Measurements from ENCODE around the gene PPT1.
A peak's percentile ranks its signal among the peaks of the same experiment; 100 is the strongest.

DNA sequence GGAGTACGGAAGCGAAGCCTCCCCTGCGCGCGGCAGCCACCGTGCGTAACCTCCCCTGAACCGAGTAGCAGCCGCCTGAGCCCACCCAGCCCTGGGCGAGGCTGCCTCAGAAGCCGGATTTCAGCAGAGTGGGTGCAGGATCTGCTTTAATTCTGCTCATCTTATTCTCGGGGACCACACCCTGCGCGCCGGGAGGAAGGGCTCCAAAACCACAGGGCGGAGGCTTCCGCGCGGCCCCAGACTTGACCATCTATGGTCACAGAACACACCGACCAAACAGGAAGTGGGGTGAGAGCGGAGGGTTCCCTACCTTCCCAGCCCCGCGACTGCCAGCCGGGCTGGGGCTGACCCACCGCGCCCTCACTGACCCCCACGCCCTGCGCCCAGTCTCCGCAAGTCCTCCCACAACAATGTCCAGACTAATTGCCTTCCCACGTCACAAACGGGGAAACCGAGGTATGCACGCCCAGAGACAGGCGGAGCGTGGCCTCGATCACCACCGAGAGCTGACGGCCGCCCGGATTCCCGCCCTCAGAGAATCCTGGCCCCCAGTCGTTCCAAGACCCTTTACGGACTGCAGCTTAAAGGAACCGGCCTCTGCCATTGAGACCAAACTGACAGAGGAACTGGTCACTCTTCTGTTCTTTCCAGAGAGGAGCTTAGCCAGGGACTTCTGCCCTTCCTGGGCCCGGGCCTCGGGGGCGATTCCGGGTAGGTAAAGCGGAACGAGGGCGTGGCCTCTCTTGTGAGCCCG, 57.1 kb downstream of the PPT1 start:
- TF ChIP-seq POLR2A (IDR thresholded peaks at IDR 0.05) (peak in 2 of 4 donors; percentile 74 to 91), POLR2AphosphoS5 (IDR thresholded peaks at IDR 0.05) (peak; percentile 3 to 96 (median 18))
- TF ChIP-seq, protein P1, sequence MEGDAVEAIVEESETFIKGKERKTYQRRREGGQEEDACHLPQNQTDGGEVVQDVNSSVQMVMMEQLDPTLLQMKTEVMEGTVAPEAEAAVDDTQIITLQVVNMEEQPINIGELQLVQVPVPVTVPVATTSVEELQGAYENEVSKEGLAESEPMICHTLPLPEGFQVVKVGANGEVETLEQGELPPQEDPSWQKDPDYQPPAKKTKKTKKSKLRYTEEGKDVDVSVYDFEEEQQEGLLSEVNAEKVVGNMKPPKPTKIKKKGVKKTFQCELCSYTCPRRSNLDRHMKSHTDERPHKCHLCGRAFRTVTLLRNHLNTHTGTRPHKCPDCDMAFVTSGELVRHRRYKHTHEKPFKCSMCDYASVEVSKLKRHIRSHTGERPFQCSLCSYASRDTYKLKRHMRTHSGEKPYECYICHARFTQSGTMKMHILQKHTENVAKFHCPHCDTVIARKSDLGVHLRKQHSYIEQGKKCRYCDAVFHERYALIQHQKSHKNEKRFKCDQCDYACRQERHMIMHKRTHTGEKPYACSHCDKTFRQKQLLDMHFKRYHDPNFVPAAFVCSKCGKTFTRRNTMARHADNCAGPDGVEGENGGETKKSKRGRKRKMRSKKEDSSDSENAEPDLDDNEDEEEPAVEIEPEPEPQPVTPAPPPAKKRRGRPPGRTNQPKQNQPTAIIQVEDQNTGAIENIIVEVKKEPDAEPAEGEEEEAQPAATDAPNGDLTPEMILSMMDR (IDR thresholded peaks at IDR 0.05): no peak

Data from stomach (tissue), 4 donors.